H1 (cell line): ENCODE results near the gene DPH1. TPM values are rescaled to one million over a fixed set of nuclear protein-coding genes. Genes with fewer than 3 reads are reported as not detected.

Experiments used
- BACH1 ChIP-seq: IDR thresholded peaks from 2 replicates; pipeline ENCODE4 v1.6.1; 2012; ENCODE audit warnings: low read length, improper control_type of control experiment
- CBX5 ChIP-seq: fragments of 300-800, 300-1000 bp; sonication (generic); IDR thresholded peaks from 2 replicates; pipeline ENCODE4 v1.7.1; 2016; ENCODE audit warnings: antibody characterized with exemption, low read length, low read depth
- CHD2 ChIP-seq: IDR thresholded peaks from 2 replicates; pipeline ENCODE4 v1.6.1; 2012; ENCODE audit warnings: low read length, improper control_type of control experiment
- CREB1 ChIP-seq: IDR thresholded peaks from 2 replicates; pipeline ENCODE4 v1.6.1; 2012; ENCODE audit warnings: inconsistent platforms
- FOSL1 ChIP-seq: IDR thresholded peaks from 2 replicates; pipeline ENCODE4 v1.6.1; 2011; ENCODE audit warnings: mild to moderate bottlenecking, low read depth, low read length, moderate library complexity; ENCODE audit not compliant: insufficient read depth
- GTF2F1 ChIP-seq: IDR thresholded peaks from 2 replicates; pipeline ENCODE4 v1.6.1; 2012; ENCODE audit warnings: low read depth, low read length, improper control_type of control experiment, borderline replicate concordance
- HDAC2 ChIP-seq, 2 experiments: fragments of 300-600 bp in 1 of 2; sonication (generic) in 1 of 2; IDR thresholded peaks; 2 replicates each; pipeline ENCODE4 v1.6.1; 2011 to 2012; ENCODE audit warnings: low read depth in 2 of 2, low read length in 2 of 2, mild to moderate bottlenecking in 2 of 2, moderate library complexity in 2 of 2, borderline replicate concordance in 1 of 2, inconsistent platforms in 1 of 2
- JUND ChIP-seq: IDR thresholded peaks from 2 replicates; pipeline ENCODE4 v1.6.1; 2011; ENCODE audit warnings: mild to moderate bottlenecking, improper control_type of control experiment, low read length
- POLR2A ChIP-seq, 2 experiments: IDR thresholded peaks; 1 replicate in 1 of 2; 2 replicates in 1 of 2; pipeline ENCODE4 v1.6.1; 2011; ENCODE audit warnings: low read depth in 2 of 2, low read length in 2 of 2, mild to moderate bottlenecking in 2 of 2; ENCODE audit errors: control extremely low read depth in 1 of 2
- RAD21 ChIP-seq, 2 experiments: IDR thresholded peaks in 1 of 2; conservative IDR thresholded peaks in 1 of 2; 2 replicates each; pipeline ENCODE4 v1.6.1; 2011; ENCODE audit warnings: low read depth in 2 of 2, low read length in 2 of 2, improper control_type of control experiment in 1 of 2, inconsistent platforms in 1 of 2, mild to moderate bottlenecking in 1 of 2, moderate library complexity in 1 of 2
- RNF2 ChIP-seq: fragments of 200-900, 300-1000 bp; sonication (generic); IDR thresholded peaks from 2 replicates; pipeline ENCODE4 v1.7.1; 2016; ENCODE audit warnings: borderline replicate concordance, low read depth, mild to moderate bottlenecking, antibody characterized with exemption, low read length; ENCODE audit not compliant: poor library complexity, severe bottlenecking; ENCODE audit errors: missing control alignments
- RXRA ChIP-seq: IDR thresholded peaks from 2 replicates; pipeline ENCODE4 v1.6.1; 2011; ENCODE audit warnings: low read depth, mild to moderate bottlenecking, low read length, moderate library complexity; ENCODE audit not compliant: insufficient read depth
- SP1 ChIP-seq: IDR thresholded peaks from 2 replicates; pipeline ENCODE4 v1.6.1; 2011; ENCODE audit warnings: low read depth, low read length
- SRF ChIP-seq: IDR thresholded peaks from 2 replicates; pipeline ENCODE4 v1.6.1; 2011; ENCODE audit warnings: mild to moderate bottlenecking, low read depth, low read length, moderate library complexity
- SUZ12 ChIP-seq: fragments of 200-600 bp; sonication (generic); IDR thresholded peaks from 2 replicates; pipeline ENCODE4 v1.6.1; 2012; ENCODE audit warnings: mild to moderate bottlenecking, inconsistent platforms, low read length, moderate library complexity, mixed read lengths
- TCF12 ChIP-seq: IDR thresholded peaks from 2 replicates; pipeline ENCODE4 v1.6.1; 2011; ENCODE audit warnings: low read depth, mild to moderate bottlenecking, low read length
- TEAD4 ChIP-seq: IDR thresholded peaks from 2 replicates; pipeline ENCODE4 v1.6.1; 2012; ENCODE audit warnings: low read depth, low read length, inconsistent platforms, mixed read lengths
- YY1 ChIP-seq: IDR thresholded peaks from 2 replicates; pipeline ENCODE4 v1.6.1; 2011; ENCODE audit warnings: low read depth, mild to moderate bottlenecking, low read length
- ZNF274 ChIP-seq: IDR thresholded peaks from 2 replicates; pipeline ENCODE4 v1.7.0; 2012; ENCODE audit warnings: low read length, borderline replicate concordance; ENCODE audit errors: extremely low read depth
- polyA plus RNA-seq, 7 experiments: library from polyadenylated mRNA; depleted of rRNA in 3 of 7; stranded (reverse) in 5 of 7; unstranded in 2 of 7; fragments of >200 nt in 5 of 7; fragments of 200-250 nt in 2 of 7; gene quantifications; 1 replicate in 5 of 7; 2 replicates in 1 of 7; 4 replicates in 1 of 7; pipeline versions ENCODE4 v1.2.1 to v1.2.3, GENCODE V29; 2011 to 2013; ENCODE audit warnings: missing spikeins in 2 of 7, mixed read lengths in 2 of 7
- total RNA-seq: library from RNA; stranded (reverse); fragmentation: NEBNext Ultra II Directional; extraction: Animal tissue kit (Norgen Biotek cat#: 25700); gene quantifications from 2 replicates; pipeline ENCODE4 v1.2.1, GENCODE V29; 2021
- TF ChIP-seq, protein P1 (sequence below): IDR thresholded peaks from 2 replicates; pipeline ENCODE4 v1.6.1; 2012; ENCODE audit warnings: inconsistent platforms
- TF ChIP-seq, protein P2 (sequence below), 3 experiments: IDR thresholded peaks; 1 replicate in 2 of 3; 2 replicates in 1 of 3; pipeline versions ENCODE4 v1.5.1 to v1.6.1; 2011; ENCODE audit warnings: low read length in 3 of 3, mild to moderate bottlenecking in 3 of 3, inconsistent platforms in 2 of 3, low read depth in 1 of 3, moderate library complexity in 1 of 3; ENCODE audit not compliant: insufficient read depth in 1 of 3; ENCODE audit errors: control extremely low read depth in 1 of 3

DPH1 gene
- total and polyA plus RNA-seq, 2 of the 8 experiments (the other 6 are each of a cell fraction or from before 2014, with no cell fraction given), result 24.9 to 30.0 TPM

DNA sequence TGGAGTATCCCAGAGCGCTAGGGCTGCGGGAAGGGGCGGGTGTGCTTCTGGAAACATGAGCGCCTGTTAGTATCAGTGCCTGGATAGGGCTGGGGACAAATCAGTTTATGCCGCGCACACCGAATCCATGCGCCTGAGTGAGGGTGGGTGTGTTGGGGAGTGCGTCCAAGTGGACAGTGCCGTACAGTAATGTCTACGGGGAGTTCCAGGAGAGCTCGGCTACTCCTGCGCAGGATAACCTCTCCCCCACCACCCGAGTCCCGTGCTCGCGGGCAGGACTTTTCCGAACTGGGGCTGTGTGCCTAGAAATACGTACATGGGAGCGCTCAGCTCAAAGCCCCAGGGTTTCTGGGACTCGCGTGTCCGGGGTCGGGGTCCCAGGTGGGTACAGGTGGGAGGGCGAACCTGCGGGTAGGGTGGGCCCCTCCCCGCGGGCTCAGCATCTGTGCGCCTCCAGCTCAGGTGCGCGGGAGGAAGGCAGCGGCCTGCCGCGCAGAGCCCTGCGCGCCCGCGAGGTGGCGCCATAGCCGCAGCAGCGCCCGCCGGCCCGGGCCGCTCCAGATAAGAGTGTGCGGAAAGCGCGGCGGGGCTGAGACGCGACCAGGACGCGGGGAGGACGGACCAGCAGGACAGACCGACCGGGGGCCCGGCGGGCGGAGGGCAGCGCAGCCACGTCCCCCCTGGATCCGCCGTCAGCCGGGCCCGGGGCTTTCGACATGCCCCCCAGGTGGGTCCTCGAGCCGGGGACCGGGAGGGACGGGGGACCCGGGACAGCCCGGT is 24.7 kb downstream of the DPH1 start, which contains the start of gene HIC1 (continued):
- TF ChIP-seq, protein P1, sequence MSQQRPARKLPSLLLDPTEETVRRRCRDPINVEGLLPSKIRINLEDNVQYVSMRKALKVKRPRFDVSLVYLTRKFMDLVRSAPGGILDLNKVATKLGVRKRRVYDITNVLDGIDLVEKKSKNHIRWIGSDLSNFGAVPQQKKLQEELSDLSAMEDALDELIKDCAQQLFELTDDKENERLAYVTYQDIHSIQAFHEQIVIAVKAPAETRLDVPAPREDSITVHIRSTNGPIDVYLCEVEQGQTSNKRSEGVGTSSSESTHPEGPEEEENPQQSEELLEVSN, result peak; percentile 31
- TF ChIP-seq CHD2 (no peak), TCF12 (no peak), ZNF274 (no peak), SRF (no peak), CBX5 (no peak), GTF2F1 (no peak), JUND (no peak), RAD21 (IDR thresholded peaks at IDR 0.05 in 1 of 2, conservative IDR thresholded peaks at IDR 0.05 in 1 of 2; ENCODE audit: low read depth in 2 of 2, low read length in 2 of 2) (peak; percentile 77 to 89), RXRA (no peak), CREB1 (no peak), RNF2 (no peak), SUZ12 (peak; percentile 75; the same call in 1 of the 2 replicates), HDAC2 (IDR thresholded peaks at IDR 0.05; ENCODE audit: borderline replicate concordance in 1 of 2, low read depth in 2 of 2, low read length in 2 of 2) (no peak), SP1 (no peak), BACH1 (0 out of 2 replicates have a peak, but pooled peaks have one; percentile 8), POLR2A (IDR thresholded peaks at IDR 0.05; ENCODE audit: control extremely low read depth in 1 of 2, low read depth in 2 of 2, low read length in 2 of 2) (no peak), FOSL1 (no peak), YY1 (peak; percentile 51; the same call in 1 of the 2 replicates), TEAD4 (no peak)
- TF ChIP-seq, protein P2, sequence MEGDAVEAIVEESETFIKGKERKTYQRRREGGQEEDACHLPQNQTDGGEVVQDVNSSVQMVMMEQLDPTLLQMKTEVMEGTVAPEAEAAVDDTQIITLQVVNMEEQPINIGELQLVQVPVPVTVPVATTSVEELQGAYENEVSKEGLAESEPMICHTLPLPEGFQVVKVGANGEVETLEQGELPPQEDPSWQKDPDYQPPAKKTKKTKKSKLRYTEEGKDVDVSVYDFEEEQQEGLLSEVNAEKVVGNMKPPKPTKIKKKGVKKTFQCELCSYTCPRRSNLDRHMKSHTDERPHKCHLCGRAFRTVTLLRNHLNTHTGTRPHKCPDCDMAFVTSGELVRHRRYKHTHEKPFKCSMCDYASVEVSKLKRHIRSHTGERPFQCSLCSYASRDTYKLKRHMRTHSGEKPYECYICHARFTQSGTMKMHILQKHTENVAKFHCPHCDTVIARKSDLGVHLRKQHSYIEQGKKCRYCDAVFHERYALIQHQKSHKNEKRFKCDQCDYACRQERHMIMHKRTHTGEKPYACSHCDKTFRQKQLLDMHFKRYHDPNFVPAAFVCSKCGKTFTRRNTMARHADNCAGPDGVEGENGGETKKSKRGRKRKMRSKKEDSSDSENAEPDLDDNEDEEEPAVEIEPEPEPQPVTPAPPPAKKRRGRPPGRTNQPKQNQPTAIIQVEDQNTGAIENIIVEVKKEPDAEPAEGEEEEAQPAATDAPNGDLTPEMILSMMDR (IDR thresholded peaks at IDR 0.05; ENCODE audit: control extremely low read depth in 1 of 3, insufficient read depth in 1 of 3, low read depth in 1 of 3, low read length in 3 of 3), result peak; percentile 85 to 92 (median 87)
